LNCAP (cell line): ENCODE results near the gene CYTH4.

Experiments used
- CTCF ChIP-seq: fragments of 450-650 bp; IDR thresholded peaks from 2 replicates; pipeline ENCODE4 v1.5.1; 2017; ENCODE audit warnings: mild to moderate bottlenecking

Gene CYTH4

DNA sequence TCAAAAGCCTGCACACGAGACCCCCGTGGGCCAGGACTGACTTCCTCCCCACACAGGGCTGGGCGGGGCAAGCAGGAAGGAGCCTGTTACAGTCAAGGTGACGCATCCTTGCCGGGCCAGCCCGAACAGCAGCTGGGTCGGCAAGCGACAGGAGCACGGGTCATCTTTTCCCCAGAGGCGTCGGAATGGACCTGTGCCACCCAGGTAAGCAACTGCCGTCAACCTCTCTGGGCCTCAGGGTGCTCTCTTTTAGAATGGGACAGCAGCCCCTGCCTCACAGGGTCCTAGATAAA lies at the start of gene CYTH4:
CYTH4 (plus strand) TSS at position 124 of the 293 bp plus-strand sequence; CDS start at position 186, 62 bp downstream.
- TF ChIP-seq CTCF, result no peak

DNA sequence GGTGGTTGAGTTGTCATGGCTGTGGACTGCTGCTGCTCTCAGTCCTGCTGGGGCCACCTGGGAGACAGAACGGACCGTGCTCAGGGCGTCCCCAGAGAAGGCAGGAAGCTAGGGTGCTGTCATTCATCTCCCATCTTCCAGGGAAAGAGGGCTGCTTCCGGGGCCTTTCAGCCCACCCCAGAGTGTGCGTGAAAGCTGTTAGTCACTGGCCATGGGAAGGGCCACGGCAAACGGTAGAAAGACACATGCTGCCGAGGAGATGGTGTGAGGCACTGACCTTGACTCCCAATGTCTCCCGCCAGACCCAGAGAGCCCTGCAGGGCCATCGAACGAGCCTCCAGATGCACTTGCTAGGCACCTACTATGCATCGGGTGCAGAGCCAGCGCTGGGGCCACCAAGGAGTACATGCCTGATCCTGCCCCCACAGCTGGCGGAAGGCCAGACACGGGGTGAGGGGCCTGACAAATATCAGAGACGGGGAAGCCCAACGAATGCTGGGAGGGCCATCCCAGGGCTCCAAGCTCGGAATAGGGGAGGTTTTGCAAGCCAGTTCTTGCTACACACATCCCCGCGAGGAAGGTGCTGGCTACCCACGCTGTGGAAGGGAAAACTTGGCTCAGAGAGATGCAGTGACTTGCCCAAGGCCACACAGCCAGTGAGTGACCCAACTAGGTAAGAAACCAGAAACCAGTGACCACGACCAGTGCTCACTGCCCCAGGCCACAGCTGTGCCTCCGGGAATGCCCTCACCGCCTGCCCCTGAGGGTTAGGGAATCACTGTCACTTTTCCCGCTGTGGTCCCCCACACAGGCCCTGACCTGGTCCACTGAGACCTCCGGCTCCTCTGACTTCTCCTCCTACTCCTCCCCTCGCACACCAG lies 48.3 kb upstream of the CYTH4 start:
- no peak for TF ChIP-seq CTCF

DNA sequence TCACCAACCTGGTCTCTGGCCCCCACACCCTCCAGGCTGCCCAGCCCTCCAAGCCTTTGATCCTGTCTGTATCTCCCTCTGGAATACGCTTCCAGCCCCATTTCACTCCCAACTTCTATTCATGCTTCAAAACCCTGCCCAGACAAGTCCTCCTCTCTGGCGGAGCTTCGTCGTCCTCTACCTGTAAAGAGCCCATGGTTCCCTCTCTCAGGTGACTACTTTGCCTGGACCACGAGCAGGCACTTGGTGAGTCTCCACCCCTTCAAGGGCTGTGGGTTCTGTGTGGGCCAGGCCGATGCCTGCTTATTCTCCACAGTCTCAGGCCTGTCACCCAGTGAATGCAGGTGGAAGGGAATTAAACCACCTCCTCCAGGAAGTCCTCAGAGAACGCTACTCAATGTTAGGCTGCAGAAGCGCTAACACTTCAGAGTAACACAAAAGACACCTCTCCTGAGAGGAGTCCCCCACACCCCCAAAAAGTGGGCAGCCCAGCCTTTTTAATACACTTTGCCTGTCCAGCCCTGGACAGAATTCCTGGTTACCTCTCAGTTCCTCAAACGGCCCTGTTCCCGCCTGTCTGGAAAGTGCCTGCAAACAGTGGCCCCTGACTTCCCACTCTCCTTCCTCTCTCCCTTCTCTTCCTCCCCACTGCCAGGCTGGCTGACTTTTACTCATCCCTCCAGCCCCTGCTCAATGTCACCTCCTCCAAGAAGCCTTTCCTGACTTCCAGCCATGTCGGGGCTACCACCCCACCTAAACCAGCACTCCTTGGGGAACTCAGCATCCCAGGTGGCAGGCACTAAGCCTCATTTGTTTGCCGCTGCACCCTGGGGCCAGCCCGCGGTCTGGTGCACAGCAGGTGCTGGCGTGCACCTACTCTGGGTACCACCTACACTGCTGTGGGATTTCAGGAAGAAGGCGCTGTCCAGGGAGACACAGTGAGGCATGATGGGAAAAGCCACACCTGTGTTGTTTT lies 47.3 kb upstream of the CYTH4 start:
- TF ChIP-seq CTCF, result no peak

- no peak for TF ChIP-seq CTCF
Observed at GRCh38 chr22:37235897-37236607, 46.3 kb upstream of the CYTH4 start.

DNA sequence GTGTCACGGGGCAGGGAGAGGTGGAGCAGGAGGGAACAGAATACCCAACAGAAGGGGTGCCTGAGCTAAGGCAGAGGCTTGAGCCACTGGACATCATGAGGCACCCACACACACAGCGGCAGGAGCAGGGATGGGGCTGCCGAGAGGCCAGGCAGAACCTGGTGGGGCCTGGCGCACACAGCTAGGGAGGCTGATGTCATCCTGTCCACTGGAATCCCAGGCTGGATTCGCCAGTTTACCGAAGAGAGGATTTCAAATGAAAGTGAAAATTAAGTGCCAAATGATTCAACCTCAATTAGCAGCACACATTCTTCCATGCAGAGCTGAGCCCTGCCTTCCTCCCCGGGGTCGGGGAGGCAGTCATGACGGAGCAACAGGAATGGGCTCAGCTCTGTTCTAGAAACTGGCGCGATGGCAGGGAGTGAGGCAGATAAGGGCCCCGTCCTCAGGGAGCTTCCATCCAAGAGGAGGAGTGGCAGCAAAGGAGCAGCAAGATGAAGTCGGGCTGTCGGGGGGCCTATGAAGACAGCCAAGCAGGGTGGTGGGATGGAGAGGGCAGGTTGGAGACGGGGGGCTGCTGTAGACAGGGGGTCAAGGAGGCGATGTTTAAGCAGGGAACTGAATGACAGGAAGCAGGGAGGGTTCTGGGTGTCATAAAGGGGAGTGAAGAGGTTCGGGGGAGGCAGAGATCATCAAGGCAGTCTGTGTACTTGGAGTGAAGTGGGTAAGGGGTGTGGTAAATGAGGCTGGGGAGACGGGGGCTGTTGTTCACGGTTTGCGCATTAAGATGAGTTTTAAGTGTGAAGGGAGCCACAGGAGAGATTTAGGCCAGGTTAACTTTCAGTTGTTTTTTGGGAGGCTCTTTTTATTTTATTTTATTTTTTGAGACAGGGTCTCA lies 44.7 kb upstream of the CYTH4 start:
- no peak for TF ChIP-seq CTCF

GRCh38 chr22:37239336-37240239 lies 42.7 kb upstream of the CYTH4 start:
- TF ChIP-seq CTCF, result no peak
